Right lobe of liver (tissue), 6 donors: Measurements from ENCODE around the gene C10orf71. TPM values are rescaled to one million over a fixed set of nuclear protein-coding genes. Genes with fewer than 3 reads are reported as not detected.

Experiments
- ATAC-seq, 4 donors: fragments of 200-7000 bp; cut with Tn5 transposase; one replicate each; pipeline ENCODE4 v1.9.1; 2020; ENCODE audit warnings: mild to moderate bottlenecking in 4 of 4, moderate library complexity in 4 of 4
- DNase-seq, 3 donors: peaks; one replicate each; pipeline ENCODE4 v3.0.0-alpha.2; 2020
- H3K27ac ChIP-seq, 3 donors: fragments of 200-600 bp; one replicate each; pipeline ENCODE4 v1.8.0; 2022
- H3K27me3 ChIP-seq, 2 donors: fragments of 200-600 bp; one replicate each; pipeline ENCODE4 v1.8.0; 2022
- H3K36me3 ChIP-seq, 4 donors: fragments of 200-600 bp; sonication (generic) in 1 of 4; one replicate each; pipeline versions ENCODE4 v1.5.1 to v1.8.0; 2017 to 2022; ENCODE audit warnings: control low read depth in 1 of 4
- H3K4me1 ChIP-seq, 4 donors: fragments of 200-600 bp; sonication (generic) in 1 of 4; one replicate each; pipeline versions ENCODE4 v1.5.1 to v1.8.0; 2017 to 2022; ENCODE audit warnings: control low read depth in 1 of 4
- H3K4me3 ChIP-seq, 3 donors: fragments of 200-600 bp; one replicate each; pipeline ENCODE4 v1.8.0; 2022
- H3K9me3 ChIP-seq, 4 donors: fragments of 200-600 bp; sonication (generic) in 1 of 4; one replicate each; pipeline versions ENCODE4 v1.5.1 to v1.8.0; 2017 to 2022; ENCODE audit warnings: control low read depth in 1 of 4
- POLR2A ChIP-seq: fragments of 450-650 bp; IDR thresholded peaks from one replicate; pipeline ENCODE4 v1.6.1; 2017; ENCODE audit warnings: antibody characterized with exemption, mild to moderate bottlenecking
- WGBS: methylation state at CpG from one replicate; pipeline ENCODE4 v1.1.6; 2018; ENCODE audit warnings: low coverage, low lambda C conversion rate; ENCODE audit not compliant: insufficient coverage; ENCODE audit errors: missing lambda C conversion rate; 5-methylcytosine and 5-hydroxymethylcytosine counted together
- intact Hi-C, 2 donors: fragments of 100-400 bp; cut with DNase I; formaldehyde crosslinking; loops; one replicate each; pipeline versions ENCODE4 v1.11.2 to v1.14.1; 2022
- total RNA-seq, 6 experiments: library from RNA; depleted of rRNA in 2 of 6; stranded (reverse); fragments of >200 nt in 2 of 6; fragmentation: NEBNext Ultra II Directional in 3 of 6; extraction: Animal tissue kit (Norgen Biotek cat#: 25700) in 3 of 6; gene quantifications; one replicate each; pipeline versions ENCODE4 v1.1.0 to v1.2.4, GENCODE V29; 2016 to 2023
- TF ChIP-seq, protein P1 (sequence below), 4 donors: fragments of 200-600 bp in 3 of 4; fragments of 450-650 bp in 1 of 4; IDR thresholded peaks; one replicate each; pipeline versions ENCODE4 v1.5.1 to v1.8.0; 2016 to 2022; ENCODE audit warnings: antibody characterized with exemption in 4 of 4, mild to moderate bottlenecking in 2 of 4
- donor health status: DM: no; HTN: yes; CAD: no.
- donor health status: DM: no; HTN: no; CAD: no.
- donor health status: DM: no; HTN: no; CAD: no.
- donor health status: DM: no; HTN: yes; CAD: no.
- donor health status: DM: no; HTN: yes; CAD: no.

Gene C10orf71
- total RNA-seq, 6 experiments from 2014 or later: 0.04 to 0.12 TPM; not detected in 4

- no peak for DNase-seq
Observed at GRCh38 chr10:49327036-49327813, 28.3 kb downstream of the C10orf71 start.

GRCh38 chr10:49328401-49329145 lies 29.6 kb downstream of the C10orf71 start:
- no peaks in the 10 kb centered on the region for H3K4me1 ChIP-seq
- H3K27me3 ChIP-seq: no peaks in the 10 kb centered on the region
- no peaks in the 10 kb centered on the region for H3K36me3 ChIP-seq
- TF ChIP-seq POLR2A: no peak
- TF ChIP-seq, protein P1, sequence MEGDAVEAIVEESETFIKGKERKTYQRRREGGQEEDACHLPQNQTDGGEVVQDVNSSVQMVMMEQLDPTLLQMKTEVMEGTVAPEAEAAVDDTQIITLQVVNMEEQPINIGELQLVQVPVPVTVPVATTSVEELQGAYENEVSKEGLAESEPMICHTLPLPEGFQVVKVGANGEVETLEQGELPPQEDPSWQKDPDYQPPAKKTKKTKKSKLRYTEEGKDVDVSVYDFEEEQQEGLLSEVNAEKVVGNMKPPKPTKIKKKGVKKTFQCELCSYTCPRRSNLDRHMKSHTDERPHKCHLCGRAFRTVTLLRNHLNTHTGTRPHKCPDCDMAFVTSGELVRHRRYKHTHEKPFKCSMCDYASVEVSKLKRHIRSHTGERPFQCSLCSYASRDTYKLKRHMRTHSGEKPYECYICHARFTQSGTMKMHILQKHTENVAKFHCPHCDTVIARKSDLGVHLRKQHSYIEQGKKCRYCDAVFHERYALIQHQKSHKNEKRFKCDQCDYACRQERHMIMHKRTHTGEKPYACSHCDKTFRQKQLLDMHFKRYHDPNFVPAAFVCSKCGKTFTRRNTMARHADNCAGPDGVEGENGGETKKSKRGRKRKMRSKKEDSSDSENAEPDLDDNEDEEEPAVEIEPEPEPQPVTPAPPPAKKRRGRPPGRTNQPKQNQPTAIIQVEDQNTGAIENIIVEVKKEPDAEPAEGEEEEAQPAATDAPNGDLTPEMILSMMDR (IDR thresholded peaks at IDR 0.05): no peak
- 64% methylated on average over 7 of the region's 9 CpGs for WGBS
- H3K4me3 ChIP-seq: no peak overlapping the region
- ATAC-seq: no peak
- DNase-seq: no peak
- H3K27ac ChIP-seq: no peak overlapping the region
- no peaks in the 10 kb centered on the region for H3K9me3 ChIP-seq
- intact Hi-C loops: no loop called here

More at GRCh38 chr10:49327036-49327813, 28.3 kb downstream of the C10orf71 start:
- Histone ChIP-seq H3K4me1 (no peaks in the 10 kb centered on the region), H3K27me3 (no peaks in the 10 kb centered on the region), H3K9me3 (no peaks in the 10 kb centered on the region), H3K4me3 (no peak overlapping the region), H3K36me3 (no peaks in the 10 kb centered on the region), H3K27ac (no peak overlapping the region)
- 79% methylated on average over 7 of the region's 8 CpGs for WGBS
- TF ChIP-seq, protein P1 (IDR thresholded peaks at IDR 0.05): no peak
- no peak for TF ChIP-seq POLR2A
- intact Hi-C loops: no loop called here
- ATAC-seq: no peak

DNA sequence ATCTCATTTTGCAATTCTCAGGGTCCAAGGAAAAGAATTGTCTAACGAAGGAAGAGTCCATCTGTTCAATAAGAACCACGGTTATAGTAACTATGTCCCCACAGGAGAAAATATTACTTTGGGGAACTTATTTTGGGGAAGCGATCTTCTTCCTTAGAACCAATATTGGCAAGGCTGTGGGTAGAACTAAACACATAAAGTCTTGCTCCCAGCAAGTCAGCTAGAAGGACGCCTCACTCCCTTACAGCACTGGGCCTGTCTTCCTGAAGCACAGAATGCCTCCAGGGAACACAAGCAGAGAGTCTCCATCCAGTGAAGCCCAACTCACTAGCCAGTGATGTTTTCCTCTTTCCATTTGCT lies 30.2 kb downstream of the C10orf71 start:
- H3K36me3 ChIP-seq: no peaks in the 10 kb centered on the region
- H3K9me3 ChIP-seq: no peaks in the 10 kb centered on the region
- no peaks in the 10 kb centered on the region for H3K27me3 ChIP-seq
- ATAC-seq: peak in 1 of 4 donors; percentile 22
- no peak for DNase-seq
- WGBS: 34% methylated on average over 2 of the region's 4 CpGs
- TF ChIP-seq, protein P1 (IDR thresholded peaks at IDR 0.05): no peak
- no peak for TF ChIP-seq POLR2A
- no peak overlapping the region for H3K27ac ChIP-seq
- no peak overlapping the region for H3K4me3 ChIP-seq
- intact Hi-C loops: no loop called here
- no peaks in the 10 kb centered on the region for H3K4me1 ChIP-seq

DNA sequence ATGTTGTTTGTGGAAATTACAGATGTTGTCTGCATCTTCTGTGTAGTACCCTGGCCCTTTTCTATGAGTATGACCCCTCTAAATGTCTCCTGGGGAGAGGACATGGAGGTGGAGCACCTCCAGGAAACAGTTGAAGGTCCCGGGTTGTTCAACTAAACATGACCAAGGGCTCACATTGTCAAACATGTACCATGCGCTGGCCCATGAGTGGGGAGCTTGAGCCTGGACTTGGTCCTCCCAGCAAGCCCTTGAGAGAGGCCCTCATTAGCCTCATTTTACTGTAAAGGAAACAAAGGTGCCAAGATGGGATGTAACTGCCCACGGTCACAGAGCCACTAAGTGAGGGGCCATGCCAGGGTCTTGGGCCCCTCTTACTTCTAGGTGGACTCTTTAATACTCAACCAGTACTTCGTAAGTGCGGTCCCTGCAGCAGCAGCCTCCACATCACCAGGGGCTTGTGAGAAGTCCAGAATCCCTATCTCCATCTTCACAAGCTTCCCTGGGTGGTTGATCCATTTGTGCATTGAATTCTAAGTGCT lies 31.2 kb downstream of the C10orf71 start:
- DNase-seq (no peak), ATAC-seq (no peak)
- TF ChIP-seq POLR2A: no peak
- TF ChIP-seq, protein P1 (IDR thresholded peaks at IDR 0.05): no peak
- Histone ChIP-seq H3K36me3 (no peaks in the 10 kb centered on the region), H3K27me3 (no peaks in the 10 kb centered on the region), H3K9me3 (no peaks in the 10 kb centered on the region), H3K4me3 (no peak overlapping the region), H3K4me1 (no peaks in the 10 kb centered on the region), H3K27ac (no peak overlapping the region)
- 60% methylated on average over 1 of the region's 5 CpGs for whole genome bisulfite sequencing
- intact Hi-C loops: no loop called here
